ENCODE measurements around the gene HAUS3. TPM values are rescaled to one million over a fixed set of nuclear protein-coding genes. Genes with fewer than 3 reads are reported as not detected.
"Not testable (repeated sequence)": the region's sequence is repeated elsewhere in the genome, so short reads cannot be mapped to it uniquely, and the experiment has no call there.

The HAUS3 gene
- total RNA-seq, 6 experiments from 2014 or later: 3.5 to 5.1 (median 4.6) TPM

DNA sequence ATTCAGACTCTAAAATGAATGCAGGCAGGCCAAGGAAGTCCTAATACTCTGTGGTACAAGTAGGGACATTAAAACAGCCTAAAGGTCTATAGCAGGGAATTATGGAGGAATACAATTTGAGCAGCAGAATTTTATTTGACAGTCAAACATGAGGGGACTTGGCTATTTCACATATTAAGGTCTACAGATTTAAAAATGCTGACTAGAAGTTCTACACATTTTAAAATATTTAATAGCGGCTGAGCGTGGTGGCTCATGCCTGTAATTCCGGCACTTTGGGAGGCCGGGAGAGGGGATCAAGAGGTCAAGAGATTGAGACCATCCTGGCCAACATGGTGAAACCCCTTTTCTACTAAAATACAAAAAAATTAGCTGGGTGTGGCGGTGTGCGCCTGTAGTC lies 10.8 kb downstream of the HAUS3 start:
- Histone ChIP-seq H3K9me3 (no peaks in the 10 kb centered on the region), H3K36me3 (peaks cover 0 to 14% (median 2%) of the 10 kb centered on the region in 4 donors), H3K4me3 (no peak overlapping the region), H3K27ac (no peak overlapping the region), H3K27me3 (no peaks in the 10 kb centered on the region), H3K4me1 (no peaks in the 10 kb centered on the region)
- intact Hi-C loops (cut with DNase I): no loop called here
- ATAC-seq (no peak), DNase-seq (no peak)
- TF ChIP-seq, protein P1, sequence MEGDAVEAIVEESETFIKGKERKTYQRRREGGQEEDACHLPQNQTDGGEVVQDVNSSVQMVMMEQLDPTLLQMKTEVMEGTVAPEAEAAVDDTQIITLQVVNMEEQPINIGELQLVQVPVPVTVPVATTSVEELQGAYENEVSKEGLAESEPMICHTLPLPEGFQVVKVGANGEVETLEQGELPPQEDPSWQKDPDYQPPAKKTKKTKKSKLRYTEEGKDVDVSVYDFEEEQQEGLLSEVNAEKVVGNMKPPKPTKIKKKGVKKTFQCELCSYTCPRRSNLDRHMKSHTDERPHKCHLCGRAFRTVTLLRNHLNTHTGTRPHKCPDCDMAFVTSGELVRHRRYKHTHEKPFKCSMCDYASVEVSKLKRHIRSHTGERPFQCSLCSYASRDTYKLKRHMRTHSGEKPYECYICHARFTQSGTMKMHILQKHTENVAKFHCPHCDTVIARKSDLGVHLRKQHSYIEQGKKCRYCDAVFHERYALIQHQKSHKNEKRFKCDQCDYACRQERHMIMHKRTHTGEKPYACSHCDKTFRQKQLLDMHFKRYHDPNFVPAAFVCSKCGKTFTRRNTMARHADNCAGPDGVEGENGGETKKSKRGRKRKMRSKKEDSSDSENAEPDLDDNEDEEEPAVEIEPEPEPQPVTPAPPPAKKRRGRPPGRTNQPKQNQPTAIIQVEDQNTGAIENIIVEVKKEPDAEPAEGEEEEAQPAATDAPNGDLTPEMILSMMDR (IDR thresholded peaks at IDR 0.05): no peak
- no peak for TF ChIP-seq POLR2A (IDR thresholded peaks at IDR 0.05)
- WGBS (ENCODE audit: insufficient coverage, low coverage, low lambda C conversion rate, missing lambda C conversion rate): 100% methylated on average over 6 of the region's 6 CpGs

DNA sequence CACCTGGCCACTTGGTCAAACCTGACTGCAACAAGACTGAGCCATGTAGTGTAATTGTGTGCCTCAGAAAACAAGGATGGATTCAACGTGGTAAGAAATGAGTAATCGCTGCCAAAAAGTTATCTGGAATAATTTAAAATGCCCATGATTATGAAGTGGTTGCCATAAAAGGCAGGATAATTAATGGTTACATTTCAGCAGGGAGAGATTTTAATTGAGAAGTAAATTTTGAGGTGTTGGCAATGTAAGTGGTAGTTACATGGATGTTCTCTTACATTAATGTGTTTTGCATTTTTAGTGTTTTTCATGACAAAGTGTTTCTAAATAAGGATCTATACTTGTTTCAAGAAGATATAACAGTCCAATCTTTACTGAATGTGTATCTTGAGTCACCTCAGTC lies 15.7 kb downstream of the HAUS3 start:
- no peaks in the 10 kb centered on the region for H3K27me3 ChIP-seq
- TF ChIP-seq, protein P1 (IDR thresholded peaks at IDR 0.05): no peak
- no peak for TF ChIP-seq POLR2A (IDR thresholded peaks at IDR 0.05)
- no peak for ATAC-seq
- DNase-seq: no peak
- intact Hi-C loops (cut with DNase I): no loop called here
- H3K36me3 ChIP-seq: peaks cover 0 to 3% (median 0%) of the 10 kb centered on the region in 4 donors
- H3K4me1 ChIP-seq: no peaks in the 10 kb centered on the region
- 85% methylated on average over 2 of the region's 2 CpGs for WGBS (ENCODE audit: insufficient coverage, low coverage, low lambda C conversion rate, missing lambda C conversion rate)
- no peaks in the 10 kb centered on the region for H3K9me3 ChIP-seq
- H3K27ac ChIP-seq: no peak overlapping the region
- no peak overlapping the region for H3K4me3 ChIP-seq

DNA sequence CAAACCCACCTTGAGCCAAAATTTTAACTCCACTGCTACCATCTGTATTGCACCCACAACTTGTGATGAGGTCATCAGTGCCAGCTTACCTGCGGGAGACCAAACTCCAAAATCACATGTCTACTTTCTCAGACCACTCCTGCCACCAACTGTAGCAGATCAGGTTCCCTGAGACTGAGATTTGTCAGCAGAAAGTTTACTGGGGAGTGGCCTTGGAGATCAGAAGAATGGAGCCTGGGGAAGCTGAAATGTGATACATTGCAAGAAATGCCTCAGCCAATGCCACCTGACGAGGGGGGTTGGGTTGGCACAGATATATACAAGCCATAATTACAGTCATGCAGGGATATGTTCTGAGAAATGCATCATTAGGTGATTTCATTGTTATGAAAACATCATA lies 19.1 kb downstream of the HAUS3 start:
- DNase-seq (no peak), ATAC-seq (no peak)
- no peaks in the 10 kb centered on the region for H3K4me1 ChIP-seq
- intact Hi-C loops (cut with DNase I): no loop called here
- no peaks in the 10 kb centered on the region for H3K27me3 ChIP-seq
- TF ChIP-seq, protein P1 (IDR thresholded peaks at IDR 0.05): no peak
- TF ChIP-seq POLR2A (IDR thresholded peaks at IDR 0.05): no peak
- H3K27ac ChIP-seq: no peak overlapping the region
- no peaks in the 10 kb centered on the region for H3K36me3 ChIP-seq
- H3K9me3 ChIP-seq: no peaks in the 10 kb centered on the region
- WGBS (ENCODE audit: insufficient coverage, low coverage, low lambda C conversion rate, missing lambda C conversion rate): 100% methylated on average over 1 of the region's 2 CpGs
- no peak overlapping the region for H3K4me3 ChIP-seq

DNA sequence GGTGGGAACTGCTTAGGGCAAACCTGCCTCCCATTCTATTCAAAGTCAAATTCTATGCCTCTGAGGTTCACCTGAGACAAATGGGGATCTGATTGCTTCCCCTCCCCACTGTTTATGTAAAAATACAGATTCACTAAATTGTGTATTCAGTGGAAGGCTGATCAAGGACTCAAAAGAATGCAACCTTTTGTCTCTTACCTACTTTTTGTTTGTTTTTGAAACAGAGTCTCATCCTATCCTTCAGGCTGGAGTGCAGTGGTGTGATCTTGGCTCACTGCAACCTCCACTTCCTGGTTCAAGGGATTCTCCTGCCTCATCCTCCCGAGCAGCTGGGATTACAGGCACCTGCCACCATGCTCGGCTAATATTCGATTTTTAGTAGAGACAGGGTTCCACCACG lies 20.5 kb downstream of the HAUS3 start:
- intact Hi-C loops (cut with DNase I); H3K4me3 ChIP-seq; H3K27ac ChIP-seq; ATAC-seq; H3K36me3 ChIP-seq; H3K27me3 ChIP-seq; DNase-seq; H3K9me3 ChIP-seq; H3K4me1 ChIP-seq: not testable (repeated sequence)
- 80% methylated on average over 4 of the region's 4 CpGs for WGBS (ENCODE audit: insufficient coverage, low coverage, low lambda C conversion rate, missing lambda C conversion rate)

DNA sequence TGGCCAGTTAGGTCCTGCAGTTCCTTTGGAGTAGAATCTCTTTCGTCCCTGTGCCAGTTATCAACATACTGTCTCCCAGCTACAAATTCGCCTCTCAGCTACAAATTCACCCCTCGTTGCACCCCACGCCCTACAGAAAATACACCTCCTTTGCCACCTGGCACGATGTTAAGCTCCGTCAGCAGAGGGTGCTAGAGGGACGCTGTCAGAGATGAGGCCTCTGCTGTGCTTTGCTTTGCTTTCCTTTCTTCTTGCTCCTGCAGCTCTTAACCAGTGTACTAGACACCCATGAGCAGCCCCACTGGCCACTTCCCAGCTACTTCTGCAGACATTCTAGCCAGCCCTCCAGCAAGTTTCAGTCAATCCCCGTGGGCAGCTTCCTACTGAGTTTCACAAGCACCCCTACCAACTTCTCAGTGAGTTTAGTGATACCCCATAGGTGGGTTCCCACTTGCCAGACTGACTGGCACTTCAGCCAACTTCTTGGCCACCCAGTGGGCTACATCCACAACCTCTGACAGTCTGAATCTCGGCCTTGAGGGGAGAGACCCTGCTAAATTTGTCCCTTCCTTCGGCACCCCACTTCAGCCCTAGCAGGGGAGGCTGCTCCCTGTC lies 21.8 kb downstream of the HAUS3 start:
- ATAC-seq (peak; percentile 95 to 99 (median 97)), DNase-seq (peak; percentile 61 to 71 (median 66))
- no peaks in the 10 kb centered on the region for H3K36me3 ChIP-seq
- H3K27ac ChIP-seq: no peak overlapping the region
- no peaks in the 10 kb centered on the region for H3K4me1 ChIP-seq
- TF ChIP-seq, protein P1 (IDR thresholded peaks at IDR 0.05): peak; percentile 76 to 84 (median 82)
- TF ChIP-seq POLR2A (IDR thresholded peaks at IDR 0.05): no peak
- intact Hi-C loops (cut with DNase I): no loop called here
- no peak overlapping the region for H3K4me3 ChIP-seq
- no peaks in the 10 kb centered on the region for H3K9me3 ChIP-seq
- no peaks in the 10 kb centered on the region for H3K27me3 ChIP-seq
- WGBS (ENCODE audit: insufficient coverage, low coverage, low lambda C conversion rate, missing lambda C conversion rate): 5% methylated on average over 10 of the region's 10 CpGs

Data from right lobe of liver (tissue), 6 donors.